GM12878 (cell line): Measurements from ENCODE around the gene CDKN2A. TPM values are rescaled to one million over a fixed set of nuclear protein-coding genes. Genes with fewer than 3 reads are reported as not detected.

Source experiments
- ATAC-seq: fragments of 200-7000 bp; cut with Tn5 transposase; 3 replicates; pipeline ENCODE4 v1.9.1; 2020; ENCODE audit warnings: mild to moderate bottlenecking, moderate library complexity
- BruUV-seq: library from RNA; stranded (reverse); fragments of 400-500 nt; replicated peaks from 2 replicates; lab custom pipeline; 2021; lab: Mats Ljungman, UMichigan
- CTCF ChIA-PET: fragments of 300-600 bp; sonication (Branson Sonifier 250); formaldehyde crosslinking; extraction: SDS; loops from one replicate; lab custom pipeline; 2021; ENCODE audit warnings: inconsistent platforms; lab: Yijun Ruan, JAX
- POLR2A ChIA-PET: fragments of 350-600 bp; formaldehyde crosslinking; extraction: SDS; loops from one replicate; lab custom pipeline; 2021; ENCODE audit warnings: inconsistent platforms; lab: Charles Lee
- RAD21 ChIA-PET: fragments of 300-600 bp; sonication (Branson Sonifier 250); formaldehyde crosslinking; loops from one replicate; lab custom pipeline; 2023; ENCODE audit warnings: antibody characterized with exemption; ENCODE audit not compliant: unreplicated experiment; lab: Charles Lee
- SMC1A ChIA-PET: fragments of 300-600 bp; sonication (Branson Sonifier 250); formaldehyde crosslinking; loops from one replicate; lab custom pipeline; 2023; ENCODE audit not compliant: unreplicated experiment, uncharacterized antibody; lab: Charles Lee
- DNase-seq: peaks from one replicate; pipeline ENCODE4 v3.0.0-alpha.2; 2011; ENCODE audit warnings: low read depth, low spot score
- FAIRE-seq: peaks from 3 replicates; lab custom pipeline; 2011; peaks lifted over from hg19 to GRCh38; lab: Jason Lieb, UNC
- H2AFZ ChIP-seq: 2 replicates; pipeline ENCODE4 v1.6.0; 2011; ENCODE audit warnings: low read depth, low read length, control low read depth; ENCODE audit not compliant: control insufficient read depth
- H3K27ac ChIP-seq: 2 replicates; pipeline ENCODE4 v1.5.1; 2011; ENCODE audit warnings: control low read depth; ENCODE audit not compliant: control insufficient read depth, insufficient read depth
- H3K27me3 ChIP-seq, 2 experiments: replicated peaks in 1 of 2; 2 replicates each; pipeline versions ENCODE4 v1.6.0 to v1.6.1; 2011; ENCODE audit warnings: low read length in 1 of 2; ENCODE audit not compliant: control insufficient read depth in 2 of 2, insufficient read depth in 2 of 2
- H3K36me3 ChIP-seq, 2 experiments: 2 replicates each; pipeline ENCODE4 v1.5.1; 2011; ENCODE audit warnings: low read length in 1 of 2; ENCODE audit not compliant: control insufficient read depth in 2 of 2, insufficient read depth in 2 of 2
- H3K4me1 ChIP-seq: 2 replicates; pipeline ENCODE4 v1.6.1; 2011; ENCODE audit warnings: mild to moderate bottlenecking, low read length, moderate library complexity, mixed read lengths; ENCODE audit not compliant: control insufficient read depth, insufficient read depth
- H3K4me2 ChIP-seq: 2 replicates; pipeline ENCODE4 v1.6.0; 2011; ENCODE audit warnings: control low read depth; ENCODE audit not compliant: control insufficient read depth, insufficient read depth
- H3K4me3 ChIP-seq: fragments of 200-600 bp; sonication (generic); 2 replicates; pipeline ENCODE4 v1.5.1; 2016
- H3K79me2 ChIP-seq: 2 replicates; pipeline ENCODE4 v1.6.0; 2011; ENCODE audit warnings: low read length; ENCODE audit not compliant: control insufficient read depth, insufficient read depth
- H3K9ac ChIP-seq: 2 replicates; pipeline ENCODE4 v1.8.0; 2011; ENCODE audit warnings: low read length, control low read depth, mixed read lengths; ENCODE audit not compliant: control insufficient read depth, insufficient read depth
- H3K9me3 ChIP-seq: replicated peaks from 3 replicates; pipeline ENCODE4 v1.5.1; 2011; ENCODE audit warnings: mild to moderate bottlenecking, low read length; ENCODE audit not compliant: control insufficient read depth, insufficient read depth
- H4K20me1 ChIP-seq: 2 replicates; pipeline ENCODE4 v1.6.0; 2011; ENCODE audit not compliant: control insufficient read depth, insufficient read depth
- GABPA ChIP-seq: IDR thresholded peaks from 2 replicates; pipeline ENCODE4 v1.6.1; 2014; ENCODE audit warnings: antibody characterized with exemption, low read depth, mild to moderate bottlenecking, inconsistent platforms
- POLR2A ChIP-seq: IDR thresholded peaks from 2 replicates; pipeline ENCODE4 v1.6.1; 2011; ENCODE audit warnings: low read depth, mild to moderate bottlenecking, low read length
- WGBS: methylation state at CpG from one replicate; pipeline ENCODE4 v1.1.6; 2016; ENCODE audit warnings: low lambda C conversion rate; ENCODE audit not compliant: insufficient replicate concordance, insufficient coverage; ENCODE audit errors: missing lambda C conversion rate; 5-methylcytosine and 5-hydroxymethylcytosine counted together
- in situ Hi-C: fragments of 300-500 bp; cut with MboI; formaldehyde crosslinking; loops from 9 replicates; pipeline ENCODE4 v1.14.3; 2018; ENCODE audit warnings: mixed read lengths
- intact Hi-C: fragments of 100-400 bp; cut with micrococcal nuclease; formaldehyde crosslinking; loops from one replicate; pipeline ENCODE4 v1.14.2; 2022; ENCODE audit not compliant: unreplicated experiment
- polyA plus RNA-seq, 11 experiments: library from polyadenylated mRNA; depleted of rRNA in 4 of 11; unstranded in 6 of 11; stranded (reverse) in 5 of 11; fragments of >200 nt; fragmentation: Nextera tagmentation in 4 of 11; fragmentation: Illumina TruSeq in 1 of 11; extraction: Ambion mirVana in 4 of 11; extraction: Trizol in 1 of 11; gene quantifications; 1 replicate in 1 of 11; 2 replicates in 10 of 11; pipeline versions ENCODE4 v1.2.1 to v1.2.3, GENCODE V29; 2011 to 2016; ENCODE audit warnings: inconsistent platforms in 2 of 11, missing spikeins in 2 of 11, low read depth in 1 of 11
- total RNA-seq, 4 experiments: library from RNA; depleted of rRNA in 3 of 4; stranded (reverse); fragments of >200 nt in 3 of 4; fragmentation: Illumina TruSeq in 1 of 4; extraction: Trizol in 1 of 4; gene quantifications; 2 replicates each; pipeline versions ENCODE4 v1.2.1 to v1.2.3, GENCODE V29; 2013 to 2021
- TF ChIP-seq, protein P1 (sequence below): fragments of 450-650 bp; IDR thresholded peaks from 2 replicates; pipeline ENCODE4 v1.6.1; 2017; ENCODE audit warnings: mild to moderate bottlenecking, moderate library complexity

Gene CDKN2A
- total and polyA plus RNA-seq, 10 of the 15 experiments (the other 5 are each of a cell fraction or from before 2014, with no cell fraction given): 0.84 to 41.2 (median 18.4) TPM

DNA sequence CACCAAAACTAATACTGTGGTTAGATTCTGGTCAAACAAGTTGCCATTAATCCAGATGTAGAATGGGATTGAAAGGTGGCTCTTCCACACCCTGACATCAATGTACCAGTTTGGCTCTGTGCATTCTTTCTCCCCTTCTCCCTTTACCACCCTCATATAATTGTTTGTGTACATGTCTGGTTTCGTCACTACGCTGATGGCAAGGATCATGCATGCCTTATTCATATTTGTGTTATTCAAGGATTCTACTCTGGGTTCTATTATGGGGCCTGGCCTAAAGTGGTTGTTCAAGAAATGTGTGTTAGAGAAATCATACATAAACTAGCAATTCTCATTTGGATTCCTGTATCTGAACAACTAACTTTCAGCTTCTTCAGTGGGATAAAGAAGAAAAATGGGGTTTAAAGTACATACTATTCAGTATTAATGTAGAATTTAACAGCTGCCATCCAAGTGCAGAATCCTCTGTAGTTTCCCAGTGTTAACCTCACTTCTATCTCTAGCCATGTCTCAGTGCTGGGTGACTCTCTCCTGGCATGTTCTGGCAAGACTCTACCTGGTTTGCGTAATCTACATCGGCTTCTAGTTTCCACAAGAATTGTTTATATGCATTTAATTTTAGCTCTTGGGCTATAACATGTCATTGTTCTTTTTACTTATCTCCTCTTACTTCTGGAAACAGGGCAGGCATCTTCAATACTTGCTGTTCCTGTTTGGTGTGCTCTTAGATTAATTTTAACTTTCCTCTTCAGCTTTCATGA is 42.9 kb upstream of the CDKN2A start:
- SMC1A ChIA-PET: interaction anchor here (0.7 to 5.2 kb wide), 11 partner anchors 8 to 418 kb away, joined by 3 to 56 read pairs (median 4); partner anchors contain the start of gene CDKN2B
- POLR2A ChIA-PET: no interaction called here
- Histone ChIP-seq H3K9ac (no peak overlapping the region), H3K27ac (no peak overlapping the region), H3K27me3 (no peaks in the 10 kb centered on the region; a peak in 1 of 4 replicates), H3K79me2 (no peaks in the 10 kb centered on the region), H2AFZ (no peak overlapping the region), H3K36me3 (no peaks in the 10 kb centered on the region), H3K4me1 (no peaks in the 10 kb centered on the region), H3K9me3 (no peaks in the 10 kb centered on the region), H3K4me3 (no peak overlapping the region), H3K4me2 (no peak overlapping the region), H4K20me1 (no peaks in the 10 kb centered on the region)
- WGBS: 99% methylated on average over 4 of the region's 4 CpGs
- TF ChIP-seq POLR2A: no peak
- TF ChIP-seq, protein P1, sequence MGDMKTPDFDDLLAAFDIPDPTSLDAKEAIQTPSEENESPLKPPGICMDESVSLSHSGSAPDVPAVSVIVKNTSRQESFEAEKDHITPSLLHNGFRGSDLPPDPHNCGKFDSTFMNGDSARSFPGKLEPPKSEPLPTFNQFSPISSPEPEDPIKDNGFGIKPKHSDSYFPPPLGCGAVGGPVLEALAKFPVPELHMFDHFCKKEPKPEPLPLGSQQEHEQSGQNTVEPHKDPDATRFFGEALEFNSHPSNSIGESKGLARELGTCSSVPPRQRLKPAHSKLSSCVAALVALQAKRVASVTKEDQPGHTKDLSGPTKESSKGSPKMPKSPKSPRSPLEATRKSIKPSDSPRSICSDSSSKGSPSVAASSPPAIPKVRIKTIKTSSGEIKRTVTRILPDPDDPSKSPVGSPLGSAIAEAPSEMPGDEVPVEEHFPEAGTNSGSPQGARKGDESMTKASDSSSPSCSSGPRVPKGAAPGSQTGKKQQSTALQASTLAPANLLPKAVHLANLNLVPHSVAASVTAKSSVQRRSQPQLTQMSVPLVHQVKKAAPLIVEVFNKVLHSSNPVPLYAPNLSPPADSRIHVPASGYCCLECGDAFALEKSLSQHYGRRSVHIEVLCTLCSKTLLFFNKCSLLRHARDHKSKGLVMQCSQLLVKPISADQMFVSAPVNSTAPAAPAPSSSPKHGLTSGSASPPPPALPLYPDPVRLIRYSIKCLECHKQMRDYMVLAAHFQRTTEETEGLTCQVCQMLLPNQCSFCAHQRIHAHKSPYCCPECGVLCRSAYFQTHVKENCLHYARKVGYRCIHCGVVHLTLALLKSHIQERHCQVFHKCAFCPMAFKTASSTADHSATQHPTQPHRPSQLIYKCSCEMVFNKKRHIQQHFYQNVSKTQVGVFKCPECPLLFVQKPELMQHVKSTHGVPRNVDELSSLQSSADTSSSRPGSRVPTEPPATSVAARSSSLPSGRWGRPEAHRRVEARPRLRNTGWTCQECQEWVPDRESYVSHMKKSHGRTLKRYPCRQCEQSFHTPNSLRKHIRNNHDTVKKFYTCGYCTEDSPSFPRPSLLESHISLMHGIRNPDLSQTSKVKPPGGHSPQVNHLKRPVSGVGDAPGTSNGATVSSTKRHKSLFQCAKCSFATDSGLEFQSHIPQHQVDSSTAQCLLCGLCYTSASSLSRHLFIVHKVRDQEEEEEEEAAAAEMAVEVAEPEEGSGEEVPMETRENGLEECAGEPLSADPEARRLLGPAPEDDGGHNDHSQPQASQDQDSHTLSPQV: no peak
- no peak for TF ChIP-seq GABPA
- ATAC-seq: no peak
- in situ Hi-C loops: loop anchor here (5.0 kb wide), 1 partner anchor 225 kb away; no protein-coding TSS in a partner anchor
- no peak for DNase-seq
- intact Hi-C loops: loop anchor here (10.0 kb wide), 1 partner anchor 198 kb away; no protein-coding TSS in a partner anchor
- BruUV-seq: no TSS peak
- RAD21 ChIA-PET: interaction anchor here (1.1 to 6.9 kb wide), 3 partner anchors 29 to 416 kb away, joined by 3 to 59 read pairs (median 4); partner anchors contain the start of gene CDKN2B
- CTCF ChIA-PET: interaction anchor here (0.6 to 9.7 kb wide), 12 partner anchors 10 to 859 kb away, joined by 3 to 182 read pairs (median 4); partner anchors contain the start of gene CDKN2B
- FAIRE-seq: no peak
